WERI-Rb-1 (cell line): ENCODE measurements around the gene AK4.

Source experiments
- DNase-seq: peaks from one replicate; pipeline ENCODE4 v3.0.0-alpha.2; 2020
- H3K27ac ChIP-seq: fragments of 250-450 bp; sonication (Bioruptor Pico); 2 replicates; pipeline ENCODE4 v1.5.1; 2020; ENCODE audit warnings: mild to moderate bottlenecking, moderate library complexity
- H3K27me3 ChIP-seq: fragments of 250-450 bp; sonication (Bioruptor Pico); 2 replicates; pipeline ENCODE4 v1.5.1; 2021; ENCODE audit warnings: mild to moderate bottlenecking, low read depth, moderate library complexity; ENCODE audit not compliant: insufficient read depth, severe bottlenecking
- H3K36me3 ChIP-seq: fragments of 250-450 bp; sonication (Bioruptor Pico); 2 replicates; pipeline ENCODE4 v1.5.1; 2020; ENCODE audit warnings: mild to moderate bottlenecking, moderate library complexity
- H3K4me3 ChIP-seq: 2 replicates; pipeline ENCODE4 v1.5.1; 2011; ENCODE audit warnings: low read depth, mild to moderate bottlenecking, control low read depth, low read length
- H3K9me3 ChIP-seq: fragments of 250-450 bp; sonication (Bioruptor Pico); 2 replicates; pipeline ENCODE4 v1.5.1; 2021; ENCODE audit warnings: mild to moderate bottlenecking, moderate library complexity; ENCODE audit not compliant: severe bottlenecking
- TF ChIP-seq, protein P1 (sequence below): IDR thresholded peaks from 2 replicates; pipeline ENCODE4 v1.5.1; 2011; ENCODE audit warnings: low read depth, mild to moderate bottlenecking, control low read depth, inconsistent platforms, low read length

AK4 gene

DNA sequence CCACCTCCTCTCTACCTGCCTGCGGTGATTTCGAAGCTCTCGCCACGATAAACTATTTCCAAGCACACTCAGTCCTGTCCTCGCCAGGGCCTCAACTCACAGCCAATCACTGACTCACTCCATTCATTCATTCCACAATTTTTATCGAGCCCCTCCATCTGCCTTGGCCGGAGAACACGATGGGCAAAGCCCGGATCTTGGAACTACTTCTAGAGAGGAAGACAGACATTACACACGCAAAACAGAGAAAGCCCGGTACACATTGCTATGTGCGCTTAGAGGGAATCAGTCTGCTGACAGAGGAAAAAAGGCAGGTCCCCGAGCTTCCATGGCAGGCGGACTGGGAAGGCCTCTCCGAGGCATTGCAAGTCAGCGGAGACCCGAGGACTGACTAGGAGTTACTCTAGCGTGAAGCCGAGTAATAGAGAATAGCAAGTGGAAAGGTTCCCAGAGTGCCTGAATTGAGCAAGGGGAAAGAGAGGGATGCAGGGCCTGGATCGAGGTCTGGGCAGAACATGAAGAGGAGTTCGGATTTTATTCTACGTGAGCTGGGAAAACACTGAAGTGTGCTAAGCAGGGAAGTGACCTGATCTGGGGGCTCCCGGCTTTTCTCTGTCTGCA is 107.1 kb downstream of the AK4 start:
- no peaks in the 10 kb centered on the region for H3K27me3 ChIP-seq
- no peaks in the 10 kb centered on the region for H3K36me3 ChIP-seq
- H3K9me3 ChIP-seq = no peaks in the 10 kb centered on the region
- DNase-seq = peak; percentile 33
- TF ChIP-seq, protein P1, sequence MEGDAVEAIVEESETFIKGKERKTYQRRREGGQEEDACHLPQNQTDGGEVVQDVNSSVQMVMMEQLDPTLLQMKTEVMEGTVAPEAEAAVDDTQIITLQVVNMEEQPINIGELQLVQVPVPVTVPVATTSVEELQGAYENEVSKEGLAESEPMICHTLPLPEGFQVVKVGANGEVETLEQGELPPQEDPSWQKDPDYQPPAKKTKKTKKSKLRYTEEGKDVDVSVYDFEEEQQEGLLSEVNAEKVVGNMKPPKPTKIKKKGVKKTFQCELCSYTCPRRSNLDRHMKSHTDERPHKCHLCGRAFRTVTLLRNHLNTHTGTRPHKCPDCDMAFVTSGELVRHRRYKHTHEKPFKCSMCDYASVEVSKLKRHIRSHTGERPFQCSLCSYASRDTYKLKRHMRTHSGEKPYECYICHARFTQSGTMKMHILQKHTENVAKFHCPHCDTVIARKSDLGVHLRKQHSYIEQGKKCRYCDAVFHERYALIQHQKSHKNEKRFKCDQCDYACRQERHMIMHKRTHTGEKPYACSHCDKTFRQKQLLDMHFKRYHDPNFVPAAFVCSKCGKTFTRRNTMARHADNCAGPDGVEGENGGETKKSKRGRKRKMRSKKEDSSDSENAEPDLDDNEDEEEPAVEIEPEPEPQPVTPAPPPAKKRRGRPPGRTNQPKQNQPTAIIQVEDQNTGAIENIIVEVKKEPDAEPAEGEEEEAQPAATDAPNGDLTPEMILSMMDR = no peak
- H3K27ac ChIP-seq = peak overlapping the region; percentile 74
- H3K4me3 ChIP-seq = peak overlapping the region; percentile 92

DNA sequence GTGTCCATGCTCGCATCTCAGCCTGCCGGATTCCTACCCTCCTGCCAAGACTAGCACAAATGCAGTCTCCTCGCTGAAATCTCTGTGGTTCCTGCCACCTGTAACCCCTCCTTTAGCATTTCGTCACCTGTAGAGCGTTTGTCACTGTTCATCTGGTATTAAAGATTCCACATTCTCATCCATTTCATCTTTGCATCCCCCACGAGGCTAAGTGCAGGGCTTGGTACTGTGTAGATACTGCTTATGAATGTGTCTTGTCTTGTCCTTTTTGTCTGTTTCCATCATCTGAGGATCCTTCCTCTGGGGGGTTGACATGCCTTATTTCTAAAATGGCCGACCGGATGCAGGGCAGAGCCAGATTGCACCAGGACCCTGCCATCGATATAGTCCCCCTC is 107.7 kb downstream of the AK4 start:
- H3K9me3 ChIP-seq = no peaks in the 10 kb centered on the region
- peak overlapping the region; percentile 74; the same call in 1 of the 2 replicates for H3K27ac ChIP-seq
- H3K36me3 ChIP-seq = no peaks in the 10 kb centered on the region
- no peak for DNase-seq
- H3K27me3 ChIP-seq = no peaks in the 10 kb centered on the region
- H3K4me3 ChIP-seq = peak overlapping the region; percentile 92
- TF ChIP-seq, protein P1 = no peak

DNA sequence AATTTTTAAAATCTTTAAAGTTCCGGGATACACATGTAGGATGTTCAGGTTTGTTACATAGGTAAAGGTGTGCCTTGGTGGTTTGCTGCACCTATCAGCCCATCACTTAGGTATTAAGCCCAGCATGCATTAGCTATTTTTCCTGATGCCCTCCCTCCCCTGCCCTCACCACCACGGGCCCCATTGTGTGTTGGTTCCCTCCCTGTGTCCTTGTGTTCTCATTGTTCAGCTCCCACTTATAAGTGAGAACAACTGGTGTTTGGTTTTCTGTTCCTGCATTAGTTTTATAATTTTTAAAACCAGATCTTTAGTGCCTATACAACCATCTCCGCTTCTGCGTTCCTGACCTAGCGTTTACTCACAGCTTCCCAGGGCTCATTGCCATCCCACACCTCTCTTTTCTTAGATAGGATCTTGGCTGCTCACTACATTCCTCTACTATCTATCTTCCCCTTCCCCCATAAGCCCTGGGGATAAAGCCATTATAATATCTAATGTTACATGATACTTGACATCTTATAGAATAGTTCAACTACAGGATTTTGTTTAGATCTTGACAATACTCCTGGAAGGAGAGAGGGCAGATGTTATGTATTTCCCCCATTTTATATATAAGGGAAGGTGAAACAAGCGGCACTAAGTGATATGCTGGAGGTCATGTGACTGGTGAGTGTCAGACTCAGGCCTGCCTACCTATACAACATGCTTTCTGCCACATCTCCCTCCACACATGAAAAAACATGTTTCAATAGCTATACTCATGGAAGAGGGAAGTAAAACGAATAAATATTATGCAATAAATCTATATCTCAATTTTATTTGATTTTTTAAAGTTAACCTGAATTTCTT is 109.1 kb downstream of the AK4 start:
- Histone ChIP-seq H3K9me3 (no peaks in the 10 kb centered on the region), H3K36me3 (no peaks in the 10 kb centered on the region), H3K27ac (no peak overlapping the region), H3K4me3 (no peak overlapping the region), H3K27me3 (no peaks in the 10 kb centered on the region)
- TF ChIP-seq, protein P1 = no peak
- no peak for DNase-seq

DNA sequence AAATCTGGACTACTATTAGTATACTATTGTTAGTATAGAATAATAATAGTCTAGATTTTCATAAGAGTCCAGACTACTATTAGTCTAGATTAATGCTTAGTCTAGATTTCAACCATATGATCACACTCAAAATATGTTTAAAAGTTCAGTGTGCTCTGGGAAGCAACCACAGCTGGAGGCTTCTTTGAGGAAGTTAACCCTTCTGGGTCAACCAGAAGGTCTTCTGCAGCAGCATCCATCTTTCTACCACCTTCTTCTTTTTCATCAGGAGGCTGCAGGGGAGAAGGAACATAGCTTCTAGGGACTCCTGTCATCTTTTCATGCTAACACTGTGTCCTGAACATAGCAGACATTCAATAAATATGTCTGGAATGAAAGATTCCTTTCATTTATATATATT is 110.1 kb downstream of the AK4 start:
- TF ChIP-seq, protein P1 = no peak
- Histone ChIP-seq H3K36me3 (no peaks in the 10 kb centered on the region), H3K27ac (no peak overlapping the region), H3K9me3 (no peaks in the 10 kb centered on the region), H3K27me3 (no peaks in the 10 kb centered on the region), H3K4me3 (no peak overlapping the region)
- DNase-seq = no peak

DNA sequence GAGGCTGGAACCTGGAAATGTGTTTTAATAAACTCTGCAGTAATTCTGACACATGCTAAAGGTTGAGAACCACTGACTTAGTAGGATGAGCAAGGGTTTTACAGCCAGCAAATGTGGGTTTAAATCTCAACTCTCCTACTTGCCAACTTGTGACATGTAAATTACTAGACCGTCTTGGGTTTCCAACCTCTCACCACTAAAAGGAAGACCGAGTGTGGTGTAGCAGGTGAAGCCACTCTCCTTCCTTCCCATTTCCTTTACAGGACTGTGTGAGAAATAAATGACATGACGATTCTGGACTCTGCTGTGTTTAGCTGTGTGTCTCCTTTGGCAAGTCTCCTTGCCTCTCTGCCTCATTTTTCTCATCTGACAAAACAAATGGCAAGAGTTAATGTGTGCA is 111.8 kb downstream of the AK4 start:
- no peak for DNase-seq
- TF ChIP-seq, protein P1 = no peak
- H3K4me3 ChIP-seq = no peak overlapping the region
- H3K36me3 ChIP-seq = no peaks in the 10 kb centered on the region
- no peak overlapping the region for H3K27ac ChIP-seq
- H3K27me3 ChIP-seq = no peaks in the 10 kb centered on the region
- no peaks in the 10 kb centered on the region for H3K9me3 ChIP-seq
